Measurements from ENCODE around the gene SPRED1. TPM values are rescaled to one million over a fixed set of nuclear protein-coding genes. Genes with fewer than 3 reads are reported as not detected.

Gene SPRED1
- total RNA-seq, 4 donors from 2014 or later = 3.7 to 7.2 (median 5.3) TPM

GRCh38 chr15:38294126-38294525, 41.5 kb downstream of the SPRED1 start:
- TF ChIP-seq CTCF (IDR thresholded peaks at IDR 0.05 in 4 of 5, conservative IDR thresholded peaks at IDR 0.05 in 1 of 5) (no peak), POLR2A (IDR thresholded peaks at IDR 0.05) (no peak)

GRCh38 chr15:38297623-38298388, 45.2 kb downstream of the SPRED1 start:
- DNase-seq (no peak), ATAC-seq (no peak)
- H3K36me3 ChIP-seq = peaks cover 0 to 7% of the 10 kb centered on the region in 2 donors
- no peak overlapping the region for H3K27ac ChIP-seq
- in situ Hi-C loops (cut with MboI; ENCODE audit: low sequenced_read_pairs in 4 of 4) = no loop called here
- no peaks in the 10 kb centered on the region for H3K9me3 ChIP-seq
- H3K4me3 ChIP-seq = no peak overlapping the region
- no peaks in the 10 kb centered on the region for H3K27me3 ChIP-seq
- TF ChIP-seq CTCF (IDR thresholded peaks at IDR 0.05 in 4 of 5, conservative IDR thresholded peaks at IDR 0.05 in 1 of 5) (no peak), POLR2A (IDR thresholded peaks at IDR 0.05) (no peak)
- intact Hi-C loops (cut with DNase I; ENCODE audit: low total_unique reads) = no loop called here
- peaks cover 0 to 6% of the 10 kb centered on the region in 2 donors for H3K4me1 ChIP-seq

More at GRCh38 chr15:38294126-38294525, 41.5 kb downstream of the SPRED1 start:
- H3K27me3 ChIP-seq = no peaks in the 10 kb centered on the region
- peaks cover 0 to 6% of the 10 kb centered on the region in 2 donors for H3K4me1 ChIP-seq
- no peak for DNase-seq
- intact Hi-C loops (cut with DNase I; ENCODE audit: low total_unique reads) = no loop called here
- no peaks in the 10 kb centered on the region for H3K9me3 ChIP-seq
- in situ Hi-C loops (cut with MboI; ENCODE audit: low sequenced_read_pairs in 4 of 4) = no loop called here
- no peak overlapping the region for H3K27ac ChIP-seq
- H3K4me3 ChIP-seq = no peak overlapping the region
- no peaks in the 10 kb centered on the region for H3K36me3 ChIP-seq
- no peak for ATAC-seq

GRCh38 chr15:38299216-38299615, 46.6 kb downstream of the SPRED1 start:
- peaks cover 0 to 7% of the 10 kb centered on the region in 2 donors for H3K36me3 ChIP-seq
- no peak overlapping the region for H3K27ac ChIP-seq
- in situ Hi-C loops (cut with MboI; ENCODE audit: low sequenced_read_pairs in 4 of 4) = no loop called here
- no peak for TF ChIP-seq POLR2A (IDR thresholded peaks at IDR 0.05)
- no peak for TF ChIP-seq CTCF (IDR thresholded peaks at IDR 0.05 in 4 of 5, conservative IDR thresholded peaks at IDR 0.05 in 1 of 5)
- peaks cover 0 to 2% of the 10 kb centered on the region in 2 donors for H3K4me1 ChIP-seq
- H3K4me3 ChIP-seq = no peak overlapping the region
- ATAC-seq (no peak), DNase-seq (no peak)
- H3K9me3 ChIP-seq = no peaks in the 10 kb centered on the region
- no peaks in the 10 kb centered on the region for H3K27me3 ChIP-seq
- intact Hi-C loops (cut with DNase I; ENCODE audit: low total_unique reads) = no loop called here

GRCh38 chr15:38300395-38300794, 47.8 kb downstream of the SPRED1 start:
- in situ Hi-C loops (cut with MboI; ENCODE audit: low sequenced_read_pairs in 4 of 4) = no loop called here
- intact Hi-C loops (cut with DNase I; ENCODE audit: low total_unique reads) = no loop called here
- TF ChIP-seq POLR2A (IDR thresholded peaks at IDR 0.05) (no peak), CTCF (IDR thresholded peaks at IDR 0.05 in 4 of 5, conservative IDR thresholded peaks at IDR 0.05 in 1 of 5) (no peak)
- Histone ChIP-seq H3K4me1 (no peaks in the 10 kb centered on the region), H3K27ac (no peak overlapping the region), H3K36me3 (peaks cover 0 to 7% of the 10 kb centered on the region in 2 donors), H3K27me3 (no peaks in the 10 kb centered on the region), H3K9me3 (no peaks in the 10 kb centered on the region), H3K4me3 (no peak overlapping the region)
- no peak for ATAC-seq
- DNase-seq = no peak

Measured in gastrocnemius medialis (tissue), 4 donors.